Measurements from ENCODE around the gene NTMT2.
A peak's percentile ranks its signal among the peaks of the same experiment; 100 is the strongest.
"Not testable (repeated sequence)": the region's sequence is repeated elsewhere in the genome, so short reads cannot be mapped to it uniquely, and the experiment has no call there.

The NTMT2 gene

DNA sequence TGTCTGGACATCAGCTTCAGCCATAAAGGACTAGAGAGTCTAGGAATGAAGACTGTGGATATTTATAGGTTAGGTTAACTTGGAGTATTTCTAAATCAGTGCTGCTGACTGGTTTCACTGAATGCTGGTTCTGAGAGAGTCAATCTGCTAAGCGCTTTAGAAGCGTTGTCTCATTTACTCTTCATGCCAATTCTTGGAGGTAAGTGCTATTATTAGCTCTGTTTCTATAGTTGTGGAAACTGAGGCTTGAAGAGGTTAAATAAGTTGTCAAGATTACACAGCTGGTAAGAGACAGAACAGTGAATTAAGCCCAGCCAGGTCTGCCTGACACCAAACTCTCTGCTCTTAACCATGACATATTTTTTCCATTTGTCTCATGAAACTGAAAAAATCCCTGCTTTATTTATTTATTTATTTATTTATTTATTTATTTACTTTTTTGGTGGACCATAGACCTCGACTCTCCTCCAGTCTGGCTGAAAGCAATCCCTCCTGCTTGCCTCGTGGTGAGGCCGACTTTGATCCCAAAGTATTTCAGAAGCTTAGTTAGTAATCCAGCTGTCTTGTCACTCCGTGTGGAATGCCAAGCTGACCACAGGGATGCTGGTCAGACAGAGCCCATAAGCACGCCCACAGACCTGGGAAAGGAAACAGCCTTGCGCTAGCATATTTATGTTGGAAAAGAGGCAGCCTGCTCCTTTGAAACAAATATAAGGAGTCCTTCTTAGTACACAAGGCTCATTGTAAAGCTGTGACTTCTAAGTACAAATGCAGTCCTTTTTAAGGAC, 16.9 kb downstream of the NTMT2 start:
- DNase-seq, result peak; percentile 56
- no peak overlapping the region for H3K18ac ChIP-seq (ENCODE audit: low read length)
- no peak overlapping the region for H4K8ac ChIP-seq (ENCODE audit: low read depth, low read length)
- H3K56ac ChIP-seq (ENCODE audit: low read length), result no peak overlapping the region
- no peak overlapping the region for H3K27ac ChIP-seq (ENCODE audit: low read depth, low read length)
- H3K36me3 ChIP-seq (ENCODE audit: control insufficient read depth, insufficient read depth, low read length), result no peaks in the 10 kb centered on the region
- no peaks in the 10 kb centered on the region for H3K4me1 ChIP-seq (ENCODE audit: control insufficient read depth, low read depth, low read length)
- H3K79me1 ChIP-seq (ENCODE audit: low read length), result no peaks in the 10 kb centered on the region
- no peak overlapping the region for H3K4me3 ChIP-seq (ENCODE audit: low read length)
- H3K23ac ChIP-seq (ENCODE audit: low read length), result no peak overlapping the region
- peak overlapping the region; percentile 55 for H3K4ac ChIP-seq (ENCODE audit: low read depth, low read length)
- no peak overlapping the region for H3K9ac ChIP-seq (ENCODE audit: low read length)
- H2BK5ac ChIP-seq (ENCODE audit: low read length), result no peak overlapping the region
- H3K4me2 ChIP-seq (ENCODE audit: low read length), result no peak overlapping the region
- no CpG with 5 or more reads among the region's 8 CpGs for WGBS (ENCODE audit: extremely low coverage, insufficient coverage, low lambda C conversion rate)
- no peaks in the 10 kb centered on the region for H3K79me2 ChIP-seq (ENCODE audit: control insufficient read depth, insufficient read depth, low read length)
- no peak overlapping the region for H2AK5ac ChIP-seq (ENCODE audit: low read length)
- H2BK120ac ChIP-seq (ENCODE audit: low read depth, low read length), result no peak overlapping the region
- H2BK15ac ChIP-seq (replicated peaks; ENCODE audit: low read depth), result no peak overlapping the region
- H3K27me3 ChIP-seq (ENCODE audit: insufficient read depth, low read length, poor library complexity), result no peaks in the 10 kb centered on the region
- H4K5ac ChIP-seq (ENCODE audit: low read length), result no peak overlapping the region

DNA sequence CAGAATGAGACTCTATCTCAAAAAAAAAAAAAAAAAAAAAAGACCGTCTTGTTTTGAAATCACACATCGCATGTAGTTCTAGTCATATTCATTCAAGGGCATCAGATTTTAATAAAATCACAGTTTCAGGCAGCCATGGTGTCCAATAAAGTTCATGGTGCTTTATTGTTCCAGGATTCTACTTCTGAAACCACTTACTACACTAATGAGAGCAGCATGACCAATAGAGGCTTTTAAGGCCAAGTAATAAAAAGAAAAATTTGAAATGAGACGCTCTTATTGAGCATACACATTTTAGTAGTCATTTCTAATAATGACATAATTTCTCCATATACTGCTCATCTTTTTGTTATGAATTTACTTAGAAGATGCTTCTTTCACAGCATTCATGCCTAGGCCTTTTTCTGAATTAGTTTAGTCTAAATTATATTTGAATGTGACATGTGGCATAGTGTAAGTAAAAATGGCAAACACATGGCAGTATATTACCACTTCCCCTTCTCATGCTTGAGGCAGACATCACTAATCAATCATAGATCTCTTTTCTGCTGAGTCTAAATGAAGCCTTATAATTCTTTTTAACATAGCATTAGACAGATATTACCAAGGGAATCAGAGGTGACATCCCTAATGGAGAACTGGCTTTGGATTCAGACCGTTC, 18.5 kb downstream of the NTMT2 start:
- no peak for DNase-seq
- Histone ChIP-seq H2AK5ac (ENCODE audit: low read length) (no peak overlapping the region), H4K8ac (ENCODE audit: low read depth, low read length) (no peak overlapping the region), H3K4me1 (ENCODE audit: control insufficient read depth, low read depth, low read length) (no peaks in the 10 kb centered on the region), H2BK15ac (replicated peaks; ENCODE audit: low read depth) (no peak overlapping the region), H2BK5ac (ENCODE audit: low read length) (no peak overlapping the region), H2BK120ac (ENCODE audit: low read depth, low read length) (no peak overlapping the region), H3K36me3 (ENCODE audit: control insufficient read depth, insufficient read depth, low read length) (no peaks in the 10 kb centered on the region), H3K56ac (ENCODE audit: low read length) (no peak overlapping the region), H3K27me3 (ENCODE audit: insufficient read depth, low read length, poor library complexity) (no peaks in the 10 kb centered on the region), H3K79me1 (ENCODE audit: low read length) (no peaks in the 10 kb centered on the region), H3K27ac (ENCODE audit: low read depth, low read length) (no peak overlapping the region), H3K4me2 (ENCODE audit: low read length) (no peak overlapping the region), H3K18ac (ENCODE audit: low read length) (no peak overlapping the region), H3K4ac (ENCODE audit: low read depth, low read length) (no peak overlapping the region), H3K23ac (ENCODE audit: low read length) (no peak overlapping the region), H3K9ac (ENCODE audit: low read length) (no peak overlapping the region), H4K5ac (ENCODE audit: low read length) (no peak overlapping the region), H3K4me3 (ENCODE audit: low read length) (no peak overlapping the region), H3K79me2 (ENCODE audit: control insufficient read depth, insufficient read depth, low read length) (no peaks in the 10 kb centered on the region)
- WGBS (ENCODE audit: extremely low coverage, insufficient coverage, low lambda C conversion rate), result no CpG with 5 or more reads among the region's 4 CpGs

DNA sequence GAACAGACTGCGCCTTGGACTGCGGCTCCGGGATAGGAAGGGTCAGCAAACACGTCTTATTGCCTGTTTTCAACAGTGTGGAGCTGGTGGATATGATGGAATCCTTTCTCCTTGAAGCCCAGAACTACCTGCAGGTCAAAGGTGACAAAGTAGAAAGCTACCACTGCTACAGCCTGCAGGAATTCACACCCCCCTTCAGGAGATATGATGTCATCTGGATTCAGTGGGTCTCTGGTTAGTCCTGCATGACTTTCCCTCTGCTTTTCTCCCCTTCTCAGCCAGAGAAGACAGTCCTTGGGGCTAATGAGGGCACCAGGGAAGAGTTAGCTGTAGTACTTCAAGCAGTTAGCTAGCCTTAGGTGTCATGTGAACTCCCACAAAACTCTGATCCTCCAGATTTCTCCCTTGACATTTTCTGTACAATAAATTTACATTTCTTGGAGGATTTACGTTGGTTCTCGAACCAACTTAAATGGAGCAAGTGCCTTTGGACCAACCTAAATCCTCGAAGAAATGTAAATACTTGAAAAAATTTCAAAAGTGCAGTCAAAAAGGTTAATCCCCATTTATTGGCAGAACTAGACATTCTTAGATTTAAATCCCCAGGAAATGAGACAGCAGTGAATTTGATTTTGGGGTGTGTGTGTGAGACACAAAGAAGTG, 20.9 kb downstream of the NTMT2 start:
- Histone ChIP-seq H3K18ac (ENCODE audit: low read length) (no peak overlapping the region), H3K4me3 (ENCODE audit: low read length) (no peak overlapping the region), H3K23ac (ENCODE audit: low read length) (no peak overlapping the region), H3K4ac (ENCODE audit: low read depth, low read length) (no peak overlapping the region), H3K79me1 (ENCODE audit: low read length) (no peaks in the 10 kb centered on the region), H3K79me2 (ENCODE audit: control insufficient read depth, insufficient read depth, low read length) (no peaks in the 10 kb centered on the region), H3K4me1 (ENCODE audit: control insufficient read depth, low read depth, low read length) (no peaks in the 10 kb centered on the region), H3K9ac (ENCODE audit: low read length) (no peak overlapping the region), H2AK5ac (ENCODE audit: low read length) (no peak overlapping the region), H3K27ac (ENCODE audit: low read depth, low read length) (no peak overlapping the region), H4K5ac (ENCODE audit: low read length) (no peak overlapping the region), H3K27me3 (ENCODE audit: insufficient read depth, low read length, poor library complexity) (no peaks in the 10 kb centered on the region), H3K56ac (ENCODE audit: low read length) (no peak overlapping the region), H2BK15ac (replicated peaks; ENCODE audit: low read depth) (no peak overlapping the region), H3K36me3 (ENCODE audit: control insufficient read depth, insufficient read depth, low read length) (no peaks in the 10 kb centered on the region), H2BK120ac (ENCODE audit: low read depth, low read length) (no peak overlapping the region), H2BK5ac (ENCODE audit: low read length) (no peak overlapping the region), H3K4me2 (ENCODE audit: low read length) (no peak overlapping the region), H4K8ac (ENCODE audit: low read depth, low read length) (no peak overlapping the region)
- no CpG with 5 or more reads among the region's 7 CpGs for WGBS (ENCODE audit: extremely low coverage, insufficient coverage, low lambda C conversion rate)
- peak; percentile 45 for DNase-seq

DNA sequence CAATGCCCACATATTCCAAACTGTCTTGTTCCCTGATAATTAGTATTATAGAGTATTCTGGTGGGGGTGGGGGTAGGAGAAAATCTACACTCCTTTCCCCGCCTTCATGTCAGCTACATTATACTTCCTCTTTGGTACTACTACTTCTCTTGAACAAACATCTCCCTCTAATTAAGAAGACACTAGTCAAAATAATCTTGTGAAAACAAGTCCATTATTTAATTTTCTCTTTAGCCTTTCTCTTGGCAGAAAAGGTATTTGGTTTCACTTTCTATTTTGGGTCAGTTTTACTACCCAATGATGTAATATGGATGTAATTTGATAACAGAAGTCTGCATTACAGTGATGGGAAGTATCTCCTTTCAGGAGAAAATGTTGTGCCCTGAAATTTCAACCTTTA, 22.5 kb downstream of the NTMT2 start:
- no peak for DNase-seq
- no peak overlapping the region for H3K27ac ChIP-seq (ENCODE audit: low read depth, low read length)

DNA sequence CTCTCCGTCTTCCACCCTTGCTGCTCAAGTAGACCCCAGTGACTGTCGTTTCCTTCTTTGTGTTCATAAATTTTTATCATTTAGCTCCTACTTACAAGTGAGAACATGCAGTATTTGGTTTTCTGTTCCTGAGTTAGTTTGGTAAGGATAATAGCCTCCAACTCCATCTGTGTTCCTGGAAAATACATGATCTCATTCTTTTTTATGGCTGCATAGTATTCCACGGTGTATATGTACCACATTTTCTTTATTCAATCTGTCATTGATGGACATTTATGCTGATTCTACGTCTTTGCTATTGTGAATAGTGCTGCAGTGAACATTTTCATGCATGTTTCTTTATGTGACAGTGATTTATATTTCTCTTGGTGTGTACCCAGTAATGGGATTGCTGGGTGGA, 24.8 kb downstream of the NTMT2 start:
- not testable (repeated sequence) for H2BK5ac ChIP-seq (ENCODE audit: low read length); H3K18ac ChIP-seq (ENCODE audit: low read length); H3K9ac ChIP-seq (ENCODE audit: low read length); H3K4ac ChIP-seq (ENCODE audit: low read depth, low read length); H3K27ac ChIP-seq (ENCODE audit: low read depth, low read length); H3K4me2 ChIP-seq (ENCODE audit: low read length); H3K4me3 ChIP-seq (ENCODE audit: low read length); DNase-seq; H3K79me2 ChIP-seq (ENCODE audit: control insufficient read depth, insufficient read depth, low read length); H2AK5ac ChIP-seq (ENCODE audit: low read length); H3K56ac ChIP-seq (ENCODE audit: low read length); H3K23ac ChIP-seq (ENCODE audit: low read length); H3K79me1 ChIP-seq (ENCODE audit: low read length); H3K4me1 ChIP-seq (ENCODE audit: control insufficient read depth, low read depth, low read length); H2BK15ac ChIP-seq (replicated peaks; ENCODE audit: low read depth); H2BK120ac ChIP-seq (ENCODE audit: low read depth, low read length); H4K8ac ChIP-seq (ENCODE audit: low read depth, low read length); H3K27me3 ChIP-seq (ENCODE audit: insufficient read depth, low read length, poor library complexity); H3K36me3 ChIP-seq (ENCODE audit: control insufficient read depth, insufficient read depth, low read length); H4K5ac ChIP-seq (ENCODE audit: low read length)
- WGBS (ENCODE audit: extremely low coverage, insufficient coverage, low lambda C conversion rate), result no CpG with 5 or more reads among the region's 4 CpGs

More for the DNA sequence above, 22.5 kb downstream of the NTMT2 start:
- WGBS (ENCODE audit: extremely low coverage, insufficient coverage, low lambda C conversion rate), result no CpG with 5 or more reads among the region's 1 CpG
- Histone ChIP-seq H3K4me3 (ENCODE audit: low read length) (no peak overlapping the region), H2BK120ac (ENCODE audit: low read depth, low read length) (no peak overlapping the region), H3K9ac (ENCODE audit: low read length) (no peak overlapping the region), H2BK15ac (replicated peaks; ENCODE audit: low read depth) (no peak overlapping the region), H2AK5ac (ENCODE audit: low read length) (no peak overlapping the region), H3K56ac (ENCODE audit: low read length) (no peak overlapping the region), H3K27me3 (ENCODE audit: insufficient read depth, low read length, poor library complexity) (no peaks in the 10 kb centered on the region), H3K18ac (ENCODE audit: low read length) (no peak overlapping the region), H4K8ac (ENCODE audit: low read depth, low read length) (no peak overlapping the region), H3K79me1 (ENCODE audit: low read length) (no peaks in the 10 kb centered on the region), H3K36me3 (ENCODE audit: control insufficient read depth, insufficient read depth, low read length) (no peaks in the 10 kb centered on the region), H4K5ac (ENCODE audit: low read length) (no peak overlapping the region), H3K4ac (ENCODE audit: low read depth, low read length) (no peak overlapping the region), H3K4me1 (ENCODE audit: control insufficient read depth, low read depth, low read length) (no peaks in the 10 kb centered on the region), H3K4me2 (ENCODE audit: low read length) (no peak overlapping the region), H3K23ac (ENCODE audit: low read length) (no peak overlapping the region), H2BK5ac (ENCODE audit: low read length) (no peak overlapping the region), H3K79me2 (ENCODE audit: control insufficient read depth, insufficient read depth, low read length) (no peaks in the 10 kb centered on the region)
